PC-3 (cell line): ENCODE data around the gene ACSL4. TPM values are rescaled to one million over a fixed set of nuclear protein-coding genes. Genes with fewer than 3 reads are reported as not detected.
"Not testable (repeated sequence)": the region's sequence is repeated elsewhere in the genome, so short reads cannot be mapped to it uniquely, and the experiment has no call there.

Experiments
- ATAC-seq: fragments of 200-7000 bp; cut with Tn5 transposase; 2 replicates; pipeline ENCODE4 v1.9.1; 2020; ENCODE audit warnings: mild to moderate bottlenecking, moderate library complexity
- BruUV-seq: library from RNA; stranded (reverse); fragments of 400-500 nt; replicated peaks from 2 replicates; lab custom pipeline; 2021; lab: Mats Ljungman, UMichigan
- CTCF ChIA-PET: fragments of 300-600 bp; sonication (Branson Sonifier 250); formaldehyde crosslinking; loops from one replicate; lab custom pipeline; 2022; ENCODE audit warnings: antibody characterized with exemption; lab: Charles Lee
- POLR2A ChIA-PET: fragments of 300-600 bp; sonication (Branson Sonifier 250); formaldehyde crosslinking; loops from one replicate; lab custom pipeline; 2022; ENCODE audit warnings: antibody characterized with exemption; ENCODE audit not compliant: unreplicated experiment; lab: Charles Lee
- DNase-seq: peaks from one replicate; pipeline ENCODE4 v3.0.0-alpha.2; 2015
- H2AFZ ChIP-seq: fragments of 300-600 bp; sonication (generic); 2 replicates; pipeline ENCODE4 v1.6.0; 2016; ENCODE audit warnings: antibody characterized with exemption, low read length
- H3F3A ChIP-seq: fragments of 300-600 bp; sonication (generic); one replicate; pipeline ENCODE4 v1.6.0; 2017; ENCODE audit warnings: antibody characterized with exemption, low read length, control low read depth, mild to moderate bottlenecking; ENCODE audit not compliant: unreplicated experiment
- H3K27ac ChIP-seq: fragments of 300-600 bp; sonication (generic); 2 replicates; pipeline ENCODE4 v1.5.1; 2016; ENCODE audit warnings: mild to moderate bottlenecking, low read length
- H3K27me3 ChIP-seq: fragments of 300-600 bp; sonication (generic); 2 replicates; pipeline ENCODE4 v1.6.1; 2016; ENCODE audit warnings: low read length, mixed read lengths
- H3K36me3 ChIP-seq: fragments of 300-600 bp; sonication (generic); 2 replicates; pipeline ENCODE4 v1.6.1; 2016; ENCODE audit warnings: low read depth, mixed run types, low read length, mixed read lengths
- H3K4me1 ChIP-seq: fragments of 300-600 bp; sonication (generic); 2 replicates; pipeline ENCODE4 v1.5.1; 2016; ENCODE audit warnings: low read length; ENCODE audit not compliant: insufficient read depth
- H3K4me2 ChIP-seq: fragments of 300-600 bp; sonication (generic); 2 replicates; pipeline ENCODE4 v1.6.0; 2016; ENCODE audit warnings: low read length
- H3K4me3 ChIP-seq: fragments of 300-600 bp; sonication (generic); 2 replicates; pipeline ENCODE4 v1.5.1; 2016; ENCODE audit warnings: mild to moderate bottlenecking, low read length, mixed read lengths
- H3K79me2 ChIP-seq: fragments of 300-600 bp; sonication (generic); 2 replicates; pipeline ENCODE4 v1.6.1; 2017; ENCODE audit warnings: low read length, mixed read lengths
- H3K9ac ChIP-seq: fragments of 300-600 bp; sonication (generic); 2 replicates; pipeline ENCODE4 v1.6.0; 2016; ENCODE audit warnings: mild to moderate bottlenecking, low read length
- H3K9me2 ChIP-seq: fragments of 300-600 bp; sonication (generic); replicated peaks from 2 replicates; pipeline ENCODE4 v1.6.1; 2016; ENCODE audit warnings: mixed run types, low read length, mixed read lengths
- H3K9me3 ChIP-seq: fragments of 300-600 bp; sonication (generic); 2 replicates; pipeline ENCODE4 v1.6.1; 2016; ENCODE audit warnings: low read length, mixed read lengths
- H4K20me1 ChIP-seq: fragments of 300-600 bp; sonication (generic); 2 replicates; pipeline ENCODE4 v1.6.1; 2016; ENCODE audit warnings: low read length, mixed read lengths
- CTCF ChIP-seq: fragments of 300-600 bp; sonication (generic); conservative IDR thresholded peaks from 2 replicates; pipeline ENCODE4 v1.5.1; 2017; ENCODE audit warnings: antibody characterized with exemption, low read depth, mild to moderate bottlenecking, low read length
- EZH2 ChIP-seq: fragments of 300-600 bp; sonication (generic); IDR thresholded peaks from one replicate; pipeline ENCODE4 v1.6.1; 2017; ENCODE audit warnings: antibody characterized with exemption, mild to moderate bottlenecking, low read length; ENCODE audit not compliant: unreplicated experiment
- EZH2phosphoT487 ChIP-seq: fragments of 300-600 bp; sonication (generic); IDR thresholded peaks from 2 replicates; pipeline ENCODE4 v1.6.1; 2018; ENCODE audit warnings: mild to moderate bottlenecking, antibody characterized with exemption, low read length, borderline replicate concordance
- intact Hi-C: fragments of 100-400 bp; cut with micrococcal nuclease; formaldehyde crosslinking; loops from 2 replicates; pipeline ENCODE4 v1.9.0; 2023
- total RNA-seq: library from RNA; depleted of rRNA; stranded (reverse); fragments of >200 nt; gene quantifications from 2 replicates; pipeline ENCODE4 v1.2.3, GENCODE V29; 2014

ACSL4 gene
- total RNA-seq, 1 experiment from 2014 or later, result 41.7 TPM

GRCh38 chrX:109681475-109682081 lies 51.5 kb downstream of the ACSL4 start:
- Histone ChIP-seq H2AFZ (no peak overlapping the region), H3K4me2 (no peak overlapping the region), H3K9me2 (no peaks in the 10 kb centered on the region), H3K9ac (no peak overlapping the region), H4K20me1 (no peaks in the 10 kb centered on the region), H3K4me1 (no peaks in the 10 kb centered on the region), H3K79me2 (no peaks in the 10 kb centered on the region), H3K36me3 (peaks cover 4% of the 10 kb centered on the region), H3K9me3 (no peaks in the 10 kb centered on the region), H3K27me3 (no peaks in the 10 kb centered on the region), H3K27ac (no peak overlapping the region), H3F3A (no peaks in the 10 kb centered on the region), H3K4me3 (no peak overlapping the region)
- ChIA-PET CTCF (no interaction called here), POLR2A (no interaction called here)
- intact Hi-C loops, result no loop called here
- TF ChIP-seq CTCF, result no peak
- no TSS peak for BruUV-seq
- ATAC-seq, result no peak
- no peak for DNase-seq

DNA sequence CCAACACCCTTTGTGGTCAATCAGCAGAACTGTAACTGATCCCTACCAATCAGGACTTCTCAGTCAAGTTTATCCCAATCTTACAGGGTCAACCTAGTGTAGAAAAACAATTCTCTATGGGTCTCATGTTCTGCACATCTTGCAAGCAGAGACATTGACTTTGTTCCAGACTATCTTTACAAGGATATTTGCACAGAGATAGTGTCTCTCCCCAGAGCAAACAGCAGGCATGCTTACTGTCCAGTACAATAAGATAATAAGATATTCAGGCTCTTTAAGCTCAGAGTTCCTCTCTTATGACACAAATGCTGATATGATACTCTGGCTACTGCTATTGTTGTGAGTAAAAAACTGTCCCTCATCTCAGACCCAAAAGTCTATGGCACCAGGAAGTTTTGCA lies 53.2 kb downstream of the ACSL4 start:
- intact Hi-C loops, result no loop called here
- no peak overlapping the region for H3K4me2 ChIP-seq
- H3K4me3 ChIP-seq, result no peak overlapping the region
- H3K36me3 ChIP-seq, result peaks cover 5% of the 10 kb centered on the region
- H3K4me1 ChIP-seq, result no peaks in the 10 kb centered on the region
- no peak for TF ChIP-seq CTCF
- no peak for TF ChIP-seq EZH2phosphoT487
- no peak for TF ChIP-seq EZH2
- H3K27ac ChIP-seq, result no peak overlapping the region
- H3K9me2 ChIP-seq, result no peaks in the 10 kb centered on the region
- no peaks in the 10 kb centered on the region for H3F3A ChIP-seq
- H3K9ac ChIP-seq, result no peak overlapping the region
- H4K20me1 ChIP-seq, result no peaks in the 10 kb centered on the region
- no peak for DNase-seq
- no TSS peak for BruUV-seq
- ChIA-PET POLR2A (no interaction called here), CTCF (no interaction called here)
- H3K27me3 ChIP-seq, result no peaks in the 10 kb centered on the region
- no peak overlapping the region for H2AFZ ChIP-seq
- no peaks in the 10 kb centered on the region for H3K9me3 ChIP-seq
- H3K79me2 ChIP-seq, result no peaks in the 10 kb centered on the region
- no peak for ATAC-seq

DNA sequence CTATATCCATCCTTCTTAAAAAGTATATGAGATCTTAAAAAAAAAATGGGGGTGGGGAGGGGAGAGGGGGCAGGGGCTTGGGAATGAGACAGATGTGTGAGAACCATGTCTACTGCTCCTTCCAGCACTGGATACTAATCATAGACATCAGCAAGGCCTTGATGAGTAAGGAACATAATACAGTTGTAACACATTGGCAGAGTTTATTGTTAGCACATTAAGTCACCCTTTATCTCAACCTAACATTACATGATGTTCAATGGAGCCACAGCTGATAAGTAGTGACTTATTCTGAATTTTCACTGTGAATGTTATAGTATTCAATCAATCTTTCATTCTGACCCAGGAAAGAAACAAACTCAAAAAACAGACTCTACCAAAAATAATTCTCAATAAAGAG lies 60.8 kb downstream of the ACSL4 start:
- Histone ChIP-seq H2AFZ (no peak overlapping the region), H4K20me1 (no peaks in the 10 kb centered on the region), H3K4me2 (no peak overlapping the region), H3K27me3 (no peaks in the 10 kb centered on the region), H3K4me1 (no peaks in the 10 kb centered on the region), H3K9me2 (no peaks in the 10 kb centered on the region), H3K4me3 (no peak overlapping the region), H3K79me2 (no peaks in the 10 kb centered on the region), H3K9ac (no peak overlapping the region), H3K36me3 (peaks cover 8% of the 10 kb centered on the region; the same call in 1 of the 2 replicates), H3F3A (no peaks in the 10 kb centered on the region), H3K9me3 (no peaks in the 10 kb centered on the region), H3K27ac (no peak overlapping the region)
- DNase-seq (no peak), ATAC-seq (no peak)
- intact Hi-C loops, result no loop called here
- TF ChIP-seq EZH2, result no peak
- no peak for TF ChIP-seq CTCF
- TF ChIP-seq EZH2phosphoT487, result no peak
- ChIA-PET POLR2A (no interaction called here), CTCF (no interaction called here)
- BruUV-seq, result no TSS peak

- H3K79me2 ChIP-seq, H3K27ac ChIP-seq, H3K4me2 ChIP-seq, BruUV-seq, H3K4me1 ChIP-seq, DNase-seq, POLR2A ChIA-PET, ATAC-seq, H2AFZ ChIP-seq, H3K9ac ChIP-seq, H3K4me3 ChIP-seq, H3K9me2 ChIP-seq, H3K36me3 ChIP-seq, H4K20me1 ChIP-seq, H3F3A ChIP-seq, intact Hi-C loops, H3K27me3 ChIP-seq, CTCF ChIA-PET, H3K9me3 ChIP-seq: not testable (repeated sequence)
Measured at GRCh38 chrX:109671170-109671569, 61.9 kb downstream of the ACSL4 start.
